KOPT-K1 (cell line): ENCODE data around the gene CENPF.
"Not testable (repeated sequence)": the region's sequence is repeated elsewhere in the genome, so short reads cannot be mapped to it uniquely, and the experiment has no call there.

Experiments used
- H3K27ac ChIP-seq: fragments of 200-600 bp; sonication (generic); 2 replicates; pipeline ENCODE4 v1.5.1; 2016; ENCODE audit warnings: antibody characterized with exemption, mild to moderate bottlenecking, low read depth, low read length; ENCODE audit not compliant: poor library complexity, severe bottlenecking
- H3K36me3 ChIP-seq: fragments of 200-600 bp; sonication (generic); 2 replicates; pipeline ENCODE4 v1.5.1; 2017; ENCODE audit warnings: antibody characterized with exemption, mild to moderate bottlenecking, low read length, moderate library complexity; ENCODE audit not compliant: insufficient read depth
- H3K9me3 ChIP-seq: fragments of 200-600 bp; sonication (generic); 2 replicates; pipeline ENCODE4 v1.5.1; 2017; ENCODE audit warnings: antibody characterized with exemption, low read length, mild to moderate bottlenecking; ENCODE audit not compliant: insufficient read depth, poor library complexity, severe bottlenecking

Gene CENPF

GRCh38 chr1:214605484-214605883 is 2.5 kb downstream of the CENPF start:
- not testable (repeated sequence) for H3K27ac ChIP-seq
- peaks cover 26% of the 10 kb centered on the region for H3K36me3 ChIP-seq

GRCh38 chr1:214605933-214606925 is 3.2 kb downstream of the CENPF start:
- not testable (repeated sequence) for H3K27ac ChIP-seq
- Histone ChIP-seq H3K9me3 (peaks cover 28% of the 10 kb centered on the region), H3K36me3 (peaks cover 30% of the 10 kb centered on the region)

More at GRCh38 chr1:214605484-214605883, 2.5 kb downstream of the CENPF start:
- H3K9me3 ChIP-seq = peaks cover 22% of the 10 kb centered on the region

GRCh38 chr1:214607492-214608215 is 4.7 kb downstream of the CENPF start:
- not testable (repeated sequence) for H3K27ac ChIP-seq
- Histone ChIP-seq H3K9me3 (peaks cover 28% of the 10 kb centered on the region), H3K36me3 (peaks cover 35% of the 10 kb centered on the region)

- not testable (repeated sequence) for H3K27ac ChIP-seq
- H3K36me3 ChIP-seq = peaks cover 40% of the 10 kb centered on the region
- H3K9me3 ChIP-seq = peaks cover 28% of the 10 kb centered on the region
Measured at GRCh38 chr1:214608216-214608783, 5.3 kb downstream of the CENPF start.

- H3K27ac ChIP-seq = not testable (repeated sequence)
- Histone ChIP-seq H3K36me3 (peaks cover 45% of the 10 kb centered on the region), H3K9me3 (peaks cover 28% of the 10 kb centered on the region)
Measured at GRCh38 chr1:214608817-214609216, 5.8 kb downstream of the CENPF start.

- H3K36me3 ChIP-seq = peaks cover 54% of the 10 kb centered on the region
- no peak overlapping the region for H3K27ac ChIP-seq
- H3K9me3 ChIP-seq = peaks cover 28% of the 10 kb centered on the region
Measured at GRCh38 chr1:214609692-214610091, 6.7 kb downstream of the CENPF start.

GRCh38 chr1:214610136-214610535 is 7.1 kb downstream of the CENPF start:
- not testable (repeated sequence) for H3K27ac ChIP-seq
- H3K9me3 ChIP-seq = peaks cover 28% of the 10 kb centered on the region

GRCh38 chr1:214615109-214615508 is 12.1 kb downstream of the CENPF start:
- Histone ChIP-seq H3K36me3 (peaks cover 80% of the 10 kb centered on the region), H3K27ac (no peak overlapping the region), H3K9me3 (peaks cover 9% of the 10 kb centered on the region)

More at GRCh38 chr1:214610136-214610535, 7.1 kb downstream of the CENPF start:
- peaks cover 58% of the 10 kb centered on the region for H3K36me3 ChIP-seq

- Histone ChIP-seq H3K27ac (no peak overlapping the region), H3K36me3 (peaks cover 84% of the 10 kb centered on the region), H3K9me3 (peaks cover 2% of the 10 kb centered on the region)
Measured at GRCh38 chr1:214615871-214616270, 12.9 kb downstream of the CENPF start.

- Histone ChIP-seq H3K36me3 (peaks cover 96% of the 10 kb centered on the region), H3K9me3 (no peaks in the 10 kb centered on the region), H3K27ac (peak overlapping the region; percentile 33)
Measured at GRCh38 chr1:214617246-214617645, 14.3 kb downstream of the CENPF start.

GRCh38 chr1:214617843-214618242 is 14.8 kb downstream of the CENPF start:
- Histone ChIP-seq H3K9me3 (no peaks in the 10 kb centered on the region), H3K36me3 (peaks cover 96% of the 10 kb centered on the region), H3K27ac (no peak overlapping the region)

- no peaks in the 10 kb centered on the region for H3K9me3 ChIP-seq
- H3K27ac ChIP-seq = no peak overlapping the region
- peaks cover 97% of the 10 kb centered on the region for H3K36me3 ChIP-seq
Measured at GRCh38 chr1:214621236-214621635, 18.2 kb downstream of the CENPF start.

GRCh38 chr1:214623430-214623829 is 20.4 kb downstream of the CENPF start:
- peaks cover 98% of the 10 kb centered on the region for H3K36me3 ChIP-seq
- no peaks in the 10 kb centered on the region for H3K9me3 ChIP-seq
- H3K27ac ChIP-seq = no peak overlapping the region

- H3K36me3 ChIP-seq = peaks cover 99% of the 10 kb centered on the region
- H3K9me3 ChIP-seq = no peaks in the 10 kb centered on the region
- no peak overlapping the region for H3K27ac ChIP-seq
Measured at GRCh38 chr1:214632091-214632490, 29.1 kb downstream of the CENPF start.

- Histone ChIP-seq H3K27ac (no peak overlapping the region), H3K36me3 (peaks cover 100% of the 10 kb centered on the region), H3K9me3 (no peaks in the 10 kb centered on the region)
Measured at GRCh38 chr1:214633686-214634085, 30.7 kb downstream of the CENPF start.
